ENCODE data around the gene PALD1.
"Not testable (repeated sequence)": the region's sequence is repeated elsewhere in the genome, so short reads cannot be mapped to it uniquely, and the experiment has no call there.

The PALD1 gene

DNA sequence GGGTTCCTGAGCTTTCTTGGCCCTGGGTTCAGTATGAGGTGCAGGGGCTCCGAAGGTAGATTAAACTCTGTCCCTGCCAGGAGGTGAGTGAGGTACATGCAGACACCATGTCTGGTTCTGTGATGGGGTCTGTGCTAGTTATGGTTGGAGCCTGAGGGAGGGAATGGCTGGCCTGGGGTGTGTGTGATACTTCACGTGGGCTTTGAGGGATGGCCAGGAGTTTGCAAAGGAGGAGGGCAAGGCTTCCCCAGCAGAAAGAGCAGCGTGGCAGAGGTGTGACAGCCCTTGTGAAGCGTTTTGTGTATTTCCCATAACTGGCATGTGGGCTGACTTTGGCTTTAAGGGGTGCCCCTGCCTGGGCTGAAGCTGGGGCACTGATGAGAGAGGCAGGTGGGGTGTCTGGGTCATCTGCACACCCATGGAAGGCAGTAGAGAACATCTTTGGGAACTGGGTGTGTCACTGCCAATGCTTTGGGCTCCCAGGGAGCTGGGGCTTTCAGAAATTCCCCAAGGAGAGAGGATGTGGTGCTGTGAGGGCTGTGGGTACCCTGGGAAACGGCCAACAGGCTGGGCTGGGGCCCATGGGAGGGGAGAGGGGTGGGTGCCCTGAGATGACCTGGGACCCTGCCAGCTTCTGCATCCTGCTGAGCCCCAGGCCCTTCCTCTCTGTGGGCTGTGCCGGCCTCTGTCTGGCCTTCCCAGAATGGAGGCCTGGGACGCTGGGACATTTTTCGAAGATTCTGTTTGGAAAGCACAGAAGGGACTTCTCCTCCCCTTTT lies 4.6 kb downstream of the PALD1 start:
- no peak for DNase-seq

DNA sequence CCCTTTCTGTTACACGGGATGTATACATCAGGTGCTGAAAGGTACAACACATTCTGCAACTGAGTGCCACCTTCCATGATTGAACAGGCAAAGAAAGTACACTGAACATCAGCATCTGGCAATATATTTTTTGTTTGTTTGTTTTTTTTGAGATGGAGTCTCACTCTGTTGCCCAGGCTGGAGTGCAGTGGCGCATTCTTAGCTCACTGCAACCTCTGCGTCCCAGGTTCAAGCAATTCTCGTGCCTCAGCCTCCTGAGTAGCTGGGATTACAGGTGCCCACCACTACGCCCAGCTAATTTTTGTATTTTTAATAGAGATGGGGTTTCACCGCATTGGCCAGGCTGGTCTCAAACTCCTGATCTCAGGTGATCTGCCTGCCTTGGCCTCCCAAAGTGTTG lies 5.3 kb downstream of the PALD1 start:
- not testable (repeated sequence) for DNase-seq

DNA sequence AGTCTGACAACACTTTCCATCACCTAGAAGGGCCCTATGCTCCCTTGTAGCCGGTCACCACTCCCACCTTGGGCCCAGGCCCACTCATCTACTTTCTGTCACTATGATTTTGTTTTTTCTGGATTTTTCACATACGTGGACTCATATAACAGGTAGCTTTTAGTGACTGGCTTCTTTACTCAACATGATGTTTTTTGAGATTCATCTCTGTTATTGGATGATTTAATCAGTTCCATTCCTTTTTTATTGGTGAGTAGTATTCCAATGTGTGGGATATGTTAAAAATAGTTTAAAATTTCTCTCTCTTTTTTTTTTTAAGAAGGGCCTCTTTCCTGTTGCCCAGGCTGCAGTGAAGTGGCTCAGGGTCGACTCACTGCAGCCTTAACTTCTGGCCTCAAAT lies 9.3 kb downstream of the PALD1 start:
- DNase-seq, result no peak

DNA sequence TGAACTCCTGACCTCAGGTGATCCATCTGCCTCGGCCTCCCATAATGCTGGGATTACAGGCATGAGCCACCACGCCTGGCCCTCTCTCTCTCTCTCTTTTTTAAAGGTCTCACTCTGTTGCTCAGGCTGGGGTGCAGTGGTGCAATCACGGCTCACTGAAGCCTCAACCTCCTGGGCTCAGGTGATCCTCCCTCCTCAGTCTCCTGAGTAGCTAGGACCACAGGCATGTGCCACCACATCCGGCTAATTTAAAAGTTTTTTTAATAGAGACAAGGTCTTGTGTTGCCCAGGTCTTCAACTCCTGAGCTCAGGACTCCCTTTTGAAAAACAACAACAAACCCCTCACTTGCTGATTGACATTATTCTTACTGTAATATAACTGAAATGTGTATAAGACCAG lies 11.6 kb downstream of the PALD1 start:
- no peak for DNase-seq

DNA sequence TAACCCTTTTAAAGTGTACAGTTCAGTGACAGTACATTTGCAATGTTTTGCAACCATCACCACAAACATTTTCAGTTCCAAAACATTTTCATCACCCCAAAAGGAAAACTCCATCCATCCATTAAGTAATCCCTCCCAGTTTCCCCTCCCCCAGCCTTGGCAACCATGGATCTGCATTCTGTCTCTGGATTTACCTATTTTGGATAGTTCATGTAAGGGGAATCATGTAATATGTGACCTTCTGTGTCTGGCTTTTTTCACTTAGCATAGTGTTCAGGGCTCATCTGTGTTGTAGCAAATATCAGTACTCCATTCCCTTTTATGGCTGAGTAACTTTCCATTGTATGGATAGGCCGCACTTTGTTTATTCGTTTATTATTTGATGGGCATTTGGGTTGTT lies 13.0 kb downstream of the PALD1 start:
- DNase-seq, result no peak

DNA sequence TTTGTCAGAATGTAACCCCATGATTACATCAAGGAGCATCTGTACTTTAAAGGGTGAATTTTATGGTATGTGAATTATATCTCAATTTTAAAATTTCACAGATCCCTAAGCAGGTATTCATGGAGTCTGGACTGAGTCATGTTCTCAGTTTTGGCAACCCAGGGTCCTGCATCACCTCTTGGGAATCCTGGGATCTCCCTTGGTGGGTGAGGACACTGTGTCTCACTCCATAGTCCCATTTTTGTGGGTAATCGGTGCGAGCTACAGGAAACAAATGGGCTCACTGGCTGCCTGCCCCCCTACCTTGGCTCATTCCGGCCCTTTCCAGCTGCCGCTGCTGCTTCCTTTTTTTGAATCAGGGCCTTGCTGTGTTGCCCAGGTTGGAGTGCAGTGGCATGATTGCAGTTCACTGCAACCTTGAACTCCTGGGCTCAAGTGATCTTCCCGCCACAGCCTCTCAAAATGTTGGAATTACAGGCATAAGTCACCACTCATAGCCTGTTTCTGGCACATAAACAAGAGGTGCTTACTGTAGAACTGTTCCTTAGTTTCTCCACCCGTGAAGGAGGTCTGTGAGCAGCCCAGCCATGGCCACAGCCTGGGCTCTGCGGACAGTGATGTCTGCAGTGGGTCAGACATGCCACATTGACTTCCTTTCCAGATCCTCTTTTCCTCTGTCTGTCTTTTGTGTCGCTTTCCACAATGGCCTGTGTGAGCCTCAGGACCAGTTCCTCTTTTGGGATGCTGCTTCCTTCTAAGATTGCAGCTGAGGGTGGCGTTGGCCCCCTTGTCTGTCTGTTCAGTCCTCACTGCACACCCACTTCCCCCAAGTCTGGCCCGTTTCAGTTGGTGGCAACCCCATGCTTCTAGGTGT lies 14.5 kb downstream of the PALD1 start:
- no peak for DNase-seq

DNA sequence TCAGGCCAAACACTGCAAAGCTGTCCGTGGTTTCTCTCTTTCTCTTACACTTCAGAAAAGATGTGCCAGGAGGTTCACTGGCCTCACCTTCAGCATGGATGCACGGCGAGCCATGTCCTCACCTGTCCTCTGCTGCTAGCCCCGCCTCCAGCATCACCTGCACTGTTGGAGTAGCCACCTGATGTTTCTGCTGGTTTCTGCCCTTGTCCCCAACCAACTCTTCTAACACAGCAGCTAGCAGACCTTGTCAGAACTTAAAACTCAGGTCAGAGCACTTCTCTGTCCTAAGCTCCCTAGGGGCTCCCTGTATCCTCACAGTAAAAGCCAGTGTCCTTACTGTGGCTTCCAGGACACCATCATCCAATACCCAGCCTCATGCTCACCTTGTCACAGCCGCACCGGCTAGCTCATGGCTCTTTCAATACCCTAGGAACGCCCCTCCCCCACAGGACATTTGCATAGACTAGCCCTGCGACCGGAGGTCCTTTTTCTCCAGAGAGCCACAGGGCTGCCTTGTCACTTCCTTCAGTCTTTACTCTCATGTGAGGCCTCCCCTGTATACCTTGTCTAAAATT lies 15.2 kb downstream of the PALD1 start:
- DNase-seq, result no peak

DNA sequence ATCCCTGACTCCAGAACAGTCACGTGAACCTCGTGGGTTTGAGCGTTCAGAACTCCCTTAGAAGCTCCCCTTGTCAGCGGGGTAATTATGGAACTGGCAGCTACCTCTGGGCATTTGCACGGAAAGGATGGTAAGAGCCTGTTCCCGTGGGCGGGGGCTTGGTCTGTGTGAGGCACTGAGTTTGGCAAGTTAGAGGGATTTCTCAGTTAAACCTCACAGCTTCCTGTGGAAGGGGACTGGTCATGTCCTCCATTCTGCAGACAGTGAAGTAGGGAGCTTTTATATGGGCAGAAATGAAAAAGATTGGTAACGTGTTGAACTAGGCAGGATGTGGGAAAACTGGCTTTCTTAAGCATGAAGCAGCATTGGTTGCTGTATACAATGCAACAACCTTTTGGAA lies 16.0 kb downstream of the PALD1 start:
- no peak for DNase-seq

DNA sequence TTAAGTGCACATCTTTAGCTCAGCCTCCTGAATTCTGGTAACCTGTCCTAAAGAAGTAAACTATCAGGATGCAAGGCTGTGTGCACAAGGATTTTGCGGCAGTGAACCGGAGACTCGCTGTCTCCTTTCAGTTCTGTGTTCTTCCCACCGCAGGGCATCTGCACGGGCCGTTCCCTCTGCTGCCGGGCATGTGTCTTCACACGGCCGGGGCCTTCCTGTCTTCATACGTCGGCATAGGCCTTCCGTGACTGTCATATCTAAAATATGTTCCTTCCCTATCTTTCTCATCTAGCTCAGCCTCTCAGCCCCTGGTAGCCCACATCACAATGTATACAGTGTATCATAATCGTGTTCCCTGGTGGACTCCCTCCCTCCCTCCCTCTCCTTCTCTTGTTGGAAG lies 16.4 kb downstream of the PALD1 start:
- no peak for DNase-seq

DNA sequence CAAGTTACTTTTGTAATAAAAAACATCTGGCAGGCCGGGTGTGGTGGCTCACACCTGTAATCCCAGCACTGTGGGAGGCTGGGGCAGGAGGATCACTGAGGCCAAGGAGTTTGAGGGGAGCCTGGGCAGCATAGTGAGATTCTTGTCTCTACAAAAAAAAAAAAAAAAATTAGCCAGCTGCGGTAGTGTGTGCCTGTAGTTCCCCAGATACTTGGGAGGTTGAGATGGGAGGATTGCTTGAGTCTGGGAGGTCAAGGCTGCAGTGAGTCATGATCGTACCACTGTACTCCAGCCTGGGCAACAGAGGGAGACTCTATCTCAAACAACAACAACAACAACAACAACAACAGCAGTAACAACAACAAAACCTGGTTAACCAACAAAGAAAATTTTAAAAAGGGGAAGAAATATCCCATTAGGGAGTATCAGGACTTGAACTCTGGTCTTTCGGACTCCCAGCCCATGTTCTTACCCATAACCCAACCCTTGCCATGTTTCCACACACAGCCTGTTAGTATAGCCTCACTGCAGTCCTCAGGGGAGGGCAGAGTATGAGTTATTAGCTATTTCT lies 17.2 kb downstream of the PALD1 start:
- no peak for DNase-seq

DNA sequence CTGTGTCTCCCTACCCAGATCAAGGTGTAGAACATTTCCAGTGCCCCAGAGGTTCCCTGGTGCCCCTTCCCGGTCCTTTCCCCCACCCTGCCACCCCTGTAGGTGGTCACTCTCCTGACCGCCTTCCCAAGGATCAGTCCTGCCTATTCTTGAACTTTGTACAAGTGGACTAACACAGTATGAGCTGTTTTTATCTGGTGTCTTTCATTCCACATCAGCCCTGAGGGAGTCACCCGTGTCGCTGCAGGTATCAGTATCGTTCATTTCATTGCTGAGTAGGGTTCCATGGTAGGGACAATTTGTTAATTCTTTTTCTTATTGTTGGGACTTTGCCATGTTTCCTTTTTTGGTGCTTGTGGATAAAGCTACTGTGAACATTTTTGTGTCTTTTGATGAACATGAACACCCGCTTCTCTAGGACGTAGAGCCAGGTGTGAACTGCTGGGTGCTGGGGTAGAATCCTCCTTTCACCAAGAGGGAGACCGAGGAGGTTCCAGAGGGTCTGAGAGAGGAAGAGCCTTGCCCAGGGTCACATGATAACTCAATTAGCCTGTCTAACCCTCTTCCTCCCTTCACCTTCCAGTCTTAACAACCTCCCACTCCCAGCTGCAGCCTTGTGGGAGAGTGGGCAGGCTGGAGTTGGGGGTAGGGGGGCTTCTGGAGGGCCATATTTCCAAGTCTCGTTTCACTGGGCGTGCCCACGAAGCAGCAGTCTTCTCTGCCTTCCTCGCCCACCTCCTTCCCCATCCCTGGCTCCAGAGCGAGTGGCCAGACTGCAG lies 18.0 kb downstream of the PALD1 start:
- no peak for DNase-seq

DNA sequence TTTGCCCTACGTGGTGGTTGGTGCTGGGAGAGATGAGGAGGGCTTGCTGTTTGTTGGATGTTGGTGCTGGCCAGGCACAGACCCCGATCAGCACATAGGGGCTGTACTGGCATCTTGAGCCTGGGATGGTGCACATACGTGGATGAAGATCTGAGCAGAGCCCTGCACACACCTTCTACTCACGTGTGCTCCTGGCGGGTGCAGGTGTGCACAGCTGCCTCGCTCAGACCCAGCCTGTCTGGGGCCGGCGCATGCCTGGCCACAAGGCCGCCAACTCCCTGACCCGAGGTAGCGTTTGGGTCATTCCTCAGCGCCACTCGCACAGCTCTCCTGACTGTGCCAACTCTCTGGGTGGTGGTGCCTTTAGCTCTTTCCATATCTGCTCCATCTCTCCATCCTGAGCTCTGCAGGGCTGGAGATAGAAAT lies 18.6 kb downstream of the PALD1 start:
- DNase-seq, result no peak

DNA sequence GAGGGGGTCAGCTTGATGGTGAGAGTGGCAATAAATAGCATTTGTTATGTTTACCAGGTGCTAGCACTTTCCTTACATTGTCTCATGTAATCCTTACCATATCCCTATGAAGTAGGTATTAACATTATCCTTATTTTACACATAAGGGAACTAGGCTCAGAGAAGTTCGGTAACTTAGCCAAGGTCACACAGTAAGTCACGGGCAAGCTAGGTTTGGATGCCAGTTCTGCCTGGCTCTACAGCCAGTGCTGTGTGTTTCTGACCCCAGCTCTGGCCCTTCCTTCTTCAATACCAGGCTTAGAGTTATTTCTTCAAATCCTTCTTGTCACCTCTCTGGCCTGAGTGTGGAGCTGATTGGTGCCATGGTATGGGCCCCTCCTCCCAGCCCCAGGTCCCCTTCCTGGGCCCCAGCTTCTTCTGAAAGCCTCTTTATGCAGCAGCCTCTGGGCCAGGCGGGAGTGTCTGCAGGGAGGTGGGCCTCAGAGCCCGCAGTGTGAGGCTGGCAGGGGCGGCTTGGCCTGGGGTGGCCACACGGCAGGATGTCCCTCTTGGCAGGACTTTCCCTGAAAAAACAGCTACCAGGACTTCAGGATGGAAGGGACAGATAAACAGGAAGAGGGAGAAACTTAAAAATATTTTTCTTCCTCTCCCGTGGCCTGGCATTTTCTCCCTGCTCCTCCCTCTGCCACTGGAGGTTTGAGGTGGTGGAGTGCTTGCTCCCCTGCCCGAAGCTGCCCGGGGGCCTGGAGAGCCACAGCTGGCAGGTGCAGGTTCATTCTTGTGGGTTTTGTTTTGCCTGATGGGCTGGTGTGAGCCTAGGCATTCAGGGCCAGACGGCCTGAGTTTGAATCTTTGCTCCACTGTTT lies 20.6 kb downstream of the PALD1 start:
- no peak for DNase-seq

DNA sequence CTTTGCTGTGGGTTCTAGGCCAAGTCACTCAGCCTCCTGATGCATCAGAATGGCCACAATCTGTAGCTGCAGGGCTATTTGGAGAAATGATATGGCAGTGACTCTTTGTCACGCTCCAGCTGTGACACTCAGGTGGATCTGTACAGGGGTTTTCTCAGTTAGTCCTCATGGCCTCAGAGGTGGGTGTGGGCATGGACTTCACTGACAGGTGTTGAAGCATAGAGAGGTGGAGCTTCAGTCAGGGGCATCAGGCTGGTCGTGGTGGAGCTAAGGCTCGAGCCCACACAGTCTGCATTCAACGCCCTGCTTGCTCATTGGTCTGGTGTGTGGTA lies 21.2 kb downstream of the PALD1 start:
- no peak for DNase-seq

DNA sequence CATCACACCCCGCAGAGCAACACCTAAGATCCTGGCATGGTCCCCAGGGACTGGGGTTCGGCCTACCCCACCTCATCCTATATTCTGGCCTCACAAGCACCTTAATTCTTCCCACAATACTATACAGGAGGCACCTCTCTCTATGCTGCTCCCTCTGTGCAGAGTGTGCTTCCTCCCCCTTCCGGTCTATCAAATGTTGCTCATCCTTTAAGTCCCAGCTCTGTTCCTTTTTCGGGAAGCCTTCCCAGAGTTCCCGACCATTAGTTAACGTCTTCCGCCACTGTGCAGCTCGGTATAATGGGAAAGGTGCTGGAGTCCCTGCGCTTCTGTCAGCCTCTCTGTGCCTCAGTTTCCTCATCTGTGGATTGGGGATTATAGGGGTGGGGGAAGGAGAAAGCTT lies 21.8 kb downstream of the PALD1 start:
- DNase-seq, result no peak

DNA sequence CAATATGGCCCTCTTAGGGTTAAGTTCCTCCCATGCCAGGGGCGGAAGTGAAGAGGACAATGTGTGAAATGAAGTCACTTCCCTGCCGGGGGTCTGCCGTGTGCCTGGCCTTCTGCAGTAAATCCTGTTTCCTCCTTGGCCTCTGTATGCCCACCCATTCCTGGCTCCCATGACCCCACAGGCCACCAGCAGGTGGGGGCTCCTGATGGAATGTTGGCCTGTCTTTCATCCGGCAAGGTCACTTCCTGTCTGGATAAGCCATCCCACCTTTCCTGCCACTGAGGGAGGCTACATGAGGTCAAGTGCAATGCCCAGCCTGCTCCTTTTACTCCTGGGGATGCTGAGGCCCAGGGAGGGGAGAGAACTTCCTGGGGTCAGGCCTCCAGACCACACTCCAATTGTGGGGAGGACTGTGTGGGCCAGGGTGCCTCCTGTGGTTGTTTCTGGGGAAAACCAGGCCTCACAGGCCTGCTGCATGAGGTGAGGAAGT lies 22.3 kb downstream of the PALD1 start:
- DNase-seq, result no peak

DNA sequence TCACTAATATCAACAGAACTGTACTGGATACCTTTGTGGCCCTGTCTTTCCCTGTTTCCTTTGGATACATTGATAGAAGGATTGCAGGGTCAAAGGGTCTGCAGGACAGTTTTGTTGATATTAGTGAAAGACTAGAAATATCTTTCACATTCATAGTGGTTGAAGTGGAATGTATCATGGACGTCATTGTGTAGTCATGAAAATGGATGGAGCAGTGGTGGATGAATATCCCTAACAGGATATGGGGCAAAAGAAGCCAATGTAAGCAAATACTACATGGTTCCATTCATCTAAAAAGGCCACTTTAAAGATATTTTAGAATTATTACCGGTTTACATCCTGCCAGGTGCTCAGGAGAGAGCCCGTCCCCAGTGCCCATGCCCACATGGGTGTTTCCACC lies 23.8 kb downstream of the PALD1 start:
- DNase-seq, result no peak

DNA sequence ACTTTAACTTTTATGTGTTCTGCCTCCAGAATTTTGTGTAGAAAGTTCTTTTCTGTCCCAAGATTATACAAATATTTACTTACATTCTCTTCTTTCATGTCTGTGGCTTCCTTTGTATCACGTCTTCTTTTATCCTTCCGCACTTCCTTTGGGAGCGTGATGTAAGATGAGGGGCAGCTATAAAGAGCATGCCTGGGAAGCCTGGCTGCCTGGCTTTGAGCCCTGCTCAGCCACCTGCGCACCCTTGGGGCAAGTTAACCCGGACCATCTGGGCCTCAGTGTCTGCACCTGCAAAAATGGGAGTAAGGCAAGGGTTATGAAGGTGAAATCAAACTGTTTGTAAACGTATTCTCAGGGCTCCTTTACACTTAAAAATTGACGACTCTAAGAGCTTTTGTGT lies 25.2 kb downstream of the PALD1 start:
- DNase-seq, result no peak

DNA sequence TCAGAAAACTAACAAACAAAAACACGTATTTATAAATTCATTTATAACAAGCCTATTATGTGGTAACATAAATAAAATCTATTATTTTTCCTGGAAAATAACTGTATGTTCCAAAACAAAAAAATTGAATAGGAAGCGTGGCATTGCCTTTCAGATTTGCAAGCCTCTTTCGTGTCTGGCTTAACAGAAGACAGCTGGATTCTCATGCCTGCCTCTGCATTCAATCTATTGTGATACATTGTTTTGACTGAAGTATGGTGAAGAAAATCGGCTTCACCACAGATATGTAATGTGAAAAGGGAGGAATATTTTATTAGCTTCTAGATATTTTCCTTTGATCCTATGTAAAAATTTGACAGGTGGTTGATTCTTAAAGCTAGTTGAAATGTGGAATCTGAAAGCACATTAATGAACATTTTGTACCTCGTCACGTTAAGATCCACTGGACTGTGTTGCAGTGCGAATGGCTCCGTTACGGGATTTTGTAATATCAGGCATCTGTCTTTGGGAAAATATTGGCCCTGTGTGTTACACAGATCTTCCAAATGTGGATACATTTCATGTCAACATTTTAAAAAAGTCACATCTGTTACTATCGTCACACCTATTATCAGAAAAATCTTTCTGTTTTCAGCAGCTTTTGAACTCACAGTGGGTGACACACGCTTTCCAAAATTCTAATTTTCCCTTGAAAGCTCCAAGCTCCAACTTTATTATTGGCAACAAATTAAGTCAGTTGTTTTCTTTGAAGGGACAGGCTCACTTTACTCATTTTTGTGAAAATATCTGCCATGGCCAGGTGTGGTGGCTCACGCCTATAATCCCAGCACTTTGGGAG lies 26.2 kb downstream of the PALD1 start:
- peak; percentile 16 for DNase-seq

DNA sequence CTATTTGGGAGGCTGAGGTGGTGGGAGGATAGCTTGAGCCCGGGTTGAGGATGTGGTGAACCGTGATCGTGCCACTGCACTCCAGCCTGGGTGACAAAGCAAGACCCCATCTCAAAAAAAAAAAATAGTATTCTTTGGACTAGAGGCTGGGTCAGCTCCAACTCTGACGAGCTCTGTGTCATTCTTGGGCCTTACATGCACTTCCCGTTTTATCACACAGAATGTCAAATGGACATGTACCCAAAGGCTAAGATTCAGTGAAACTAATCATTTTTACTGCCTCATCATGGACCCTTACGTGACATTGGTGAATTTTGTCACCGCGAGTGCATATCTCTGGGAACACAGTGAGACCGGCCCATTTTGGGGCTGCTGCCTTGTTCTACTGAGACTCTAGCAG lies 27.3 kb downstream of the PALD1 start:
- DNase-seq, result no peak

DNA sequence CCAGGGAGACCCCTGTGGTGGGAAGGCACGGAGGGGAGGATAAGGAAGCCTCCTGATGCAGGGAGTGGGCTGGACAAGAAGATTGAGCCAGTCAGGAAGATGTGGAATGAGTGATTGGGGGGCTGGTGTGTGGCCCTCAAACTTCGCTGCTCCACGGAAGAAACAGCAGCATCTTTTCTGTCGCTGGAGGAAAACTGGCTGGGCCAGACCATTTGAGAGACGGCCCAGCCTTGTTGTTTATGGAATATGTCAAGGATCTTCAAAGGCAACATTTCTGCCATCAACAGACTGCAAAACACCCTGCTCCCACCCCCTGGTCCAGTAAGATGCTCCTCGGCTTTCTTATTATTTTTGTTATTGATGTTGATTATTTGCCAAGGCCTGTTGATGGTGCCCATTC lies 29.4 kb downstream of the PALD1 start:
- DNase-seq, result no peak

Measured in NCI-H1694 treated with DMSO at 0.1 percent for 48 hours (cell line).